Non-pigmented ciliary epithelial cell (primary cell): ENCODE results near the gene RNF151.
"Not testable (repeated sequence)": the region's sequence is repeated elsewhere in the genome, so short reads cannot be mapped to it uniquely, and the experiment has no call there.

Experiments
- DNase-seq: peaks from one replicate; pipeline ENCODE4 v3.0.0-alpha.2; 2010; ENCODE audit warnings: low read depth

Gene RNF151

GRCh38 chr16:1966460-1966859 is at the start of gene RNF151:
TSS of gene RNF151 (plus strand) at chr16:1966856. CDS start at chr16:1966882, 26 bp downstream.
- DNase-seq = no peak

- DNase-seq = no peak
Observed at GRCh38 chr16:1917056-1917664, 49.5 kb upstream of the RNF151 start.

GRCh38 chr16:1917665-1918350 is 48.8 kb upstream of the RNF151 start:
- no peak for DNase-seq

GRCh38 chr16:1918351-1919326 is 48.0 kb upstream of the RNF151 start, which contains the start of gene HS3ST6:
TSS of gene HS3ST6 (minus strand) at chr16:1918415. CDS start at chr16:1918323, 92 bp downstream.
- DNase-seq = no peak

- DNase-seq = no peak
Observed at GRCh38 chr16:1919327-1919998, 47.2 kb upstream of the RNF151 start.

GRCh38 chr16:1920122-1920521 is 46.5 kb upstream of the RNF151 start:
- not testable (repeated sequence) for DNase-seq

- no peak for DNase-seq
Observed at GRCh38 chr16:1920727-1921171, 45.9 kb upstream of the RNF151 start.

- no peak for DNase-seq
Observed at GRCh38 chr16:1922357-1922756, 44.3 kb upstream of the RNF151 start.

- DNase-seq = no peak
Observed at GRCh38 chr16:1923299-1924034, 43.2 kb upstream of the RNF151 start.

GRCh38 chr16:1924095-1924494 is 42.6 kb upstream of the RNF151 start:
- DNase-seq = no peak

- no peak for DNase-seq
Observed at GRCh38 chr16:1926271-1926670, 40.4 kb upstream of the RNF151 start.

- DNase-seq = no peak
Observed at GRCh38 chr16:1929105-1929504, 37.6 kb upstream of the RNF151 start.

- DNase-seq = no peak
Observed at GRCh38 chr16:1929578-1930337, 36.9 kb upstream of the RNF151 start.

GRCh38 chr16:1930338-1930720 is 36.3 kb upstream of the RNF151 start:
- no peak for DNase-seq

- DNase-seq = no peak
Observed at GRCh38 chr16:1932050-1933028, 34.3 kb upstream of the RNF151 start.

GRCh38 chr16:1933097-1933661 is 33.5 kb upstream of the RNF151 start:
- no peak for DNase-seq

GRCh38 chr16:1936945-1937479 is 29.6 kb upstream of the RNF151 start:
- DNase-seq = no peak

GRCh38 chr16:1938316-1938715 is 28.3 kb upstream of the RNF151 start:
- no peak for DNase-seq

GRCh38 chr16:1938910-1939309 is 27.7 kb upstream of the RNF151 start:
- DNase-seq = no peak
